ENCODE measurements around the gene COQ3.

The COQ3 gene

DNA sequence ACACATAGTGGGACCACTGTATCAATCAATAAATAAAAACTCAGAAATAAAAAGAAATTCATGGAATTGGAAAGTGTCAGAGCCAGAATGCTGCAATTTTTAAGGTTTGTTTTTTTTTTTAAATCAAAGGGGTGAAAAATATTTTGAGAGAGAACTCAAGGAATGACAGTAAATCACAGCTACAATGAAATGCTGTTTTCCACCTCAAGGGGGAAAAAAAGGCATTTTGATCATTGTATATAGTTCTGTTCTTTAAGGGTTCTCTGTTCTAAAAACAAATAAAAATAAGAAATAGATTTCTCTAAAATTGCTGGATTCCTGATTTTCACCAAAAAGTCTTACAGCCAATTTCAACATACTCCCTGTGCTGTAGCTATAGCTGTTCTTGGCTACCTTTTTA is 69.0 kb downstream of the COQ3 start:
- DNase-seq: no peak

Measured in NCI-H510A (cell line).